ENCODE measurements around the gene NSUN6. TPM values are rescaled to one million over a fixed set of nuclear protein-coding genes. Genes with fewer than 3 reads are reported as not detected.

Gene NSUN6
- total RNA-seq, 1 experiment from 2014 or later = 13.3 TPM

DNA sequence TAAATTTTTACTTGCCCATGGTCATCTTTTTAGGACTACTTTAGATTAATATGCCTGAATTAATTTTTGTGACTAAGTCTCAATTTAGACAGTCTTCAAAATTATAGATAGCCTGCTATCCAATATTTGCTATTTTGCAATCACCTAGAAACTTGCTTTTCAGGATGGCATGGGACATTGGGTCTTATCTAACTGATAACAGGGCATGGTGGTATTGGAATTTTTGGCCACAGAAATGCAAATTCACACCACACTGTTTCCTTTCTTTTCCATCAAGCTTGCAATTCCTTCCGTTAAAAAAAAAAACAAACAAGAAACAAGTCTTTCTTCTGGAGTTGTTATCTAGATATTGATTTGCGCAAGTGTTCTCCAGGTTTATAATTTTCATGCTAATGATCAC lies 16.6 kb upstream of the NSUN6 start:
- H3K9me3 ChIP-seq (replicated peaks) = no peaks in the 10 kb centered on the region
- no peaks in the 10 kb centered on the region for H3K27me3 ChIP-seq
- H3K27ac ChIP-seq = no peak overlapping the region
- H3K36me3 ChIP-seq = peaks cover 18% of the 10 kb centered on the region
- peaks cover 12% of the 10 kb centered on the region for H3K4me1 ChIP-seq
- H3K4me3 ChIP-seq = no peak overlapping the region
- DNase-seq = no peak

DNA sequence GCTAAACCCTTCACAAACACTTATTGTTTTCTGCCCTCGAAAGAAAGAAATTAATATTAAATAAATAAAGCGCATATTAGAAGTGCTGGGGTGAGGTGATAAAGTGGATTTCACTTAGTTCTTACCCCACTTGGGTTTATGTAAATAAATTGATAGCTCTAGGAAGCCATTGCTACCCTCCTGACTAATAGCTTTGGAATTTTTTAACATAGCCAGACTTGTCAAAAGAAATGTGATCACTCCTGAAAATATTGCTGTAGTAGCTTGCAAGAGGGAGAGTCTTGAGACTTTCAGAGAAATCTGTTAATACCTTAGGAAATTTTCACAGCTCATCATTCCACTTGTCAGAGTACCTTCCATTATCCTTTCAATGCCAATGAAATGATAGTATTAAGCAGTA lies 15.4 kb upstream of the NSUN6 start:
- H3K4me3 ChIP-seq = no peak overlapping the region
- no peak overlapping the region for H3K27ac ChIP-seq
- peaks cover 8% of the 10 kb centered on the region for H3K36me3 ChIP-seq
- H3K9me3 ChIP-seq (replicated peaks) = no peaks in the 10 kb centered on the region
- DNase-seq = no peak
- H3K27me3 ChIP-seq = no peaks in the 10 kb centered on the region
- peaks cover 12% of the 10 kb centered on the region for H3K4me1 ChIP-seq

DNA sequence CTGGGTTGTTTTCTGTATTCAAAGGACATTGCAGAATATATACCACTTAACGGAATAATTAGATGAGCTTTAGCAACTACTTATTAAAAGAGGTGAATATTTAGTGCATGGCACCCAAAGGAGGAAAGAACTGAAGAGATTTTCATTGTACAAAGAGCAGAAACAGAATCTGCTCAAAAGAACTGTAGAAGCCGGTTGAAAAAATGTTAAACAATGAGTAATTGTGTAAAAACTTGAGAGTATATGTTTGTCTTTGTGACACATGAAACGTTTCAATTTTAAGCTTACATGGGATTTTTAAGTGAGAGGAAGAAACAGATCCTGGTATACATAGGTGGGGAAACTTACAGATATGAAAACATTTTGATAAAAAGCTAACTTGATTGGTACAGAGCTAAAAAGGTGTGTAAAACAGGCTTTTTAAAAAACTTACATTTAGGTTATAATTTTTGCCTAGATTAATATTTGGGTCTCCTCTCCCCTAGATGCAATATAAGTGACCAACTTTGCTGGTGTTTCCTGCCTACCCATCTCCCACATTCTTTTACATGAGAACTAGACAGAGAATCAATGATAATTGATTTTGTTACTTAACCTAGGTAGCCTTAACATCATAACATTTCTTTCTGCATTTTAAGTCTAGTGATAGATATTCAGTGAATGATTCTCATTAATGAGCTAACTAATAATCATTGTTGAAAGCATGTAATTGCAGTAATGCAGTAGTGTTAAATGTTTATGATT lies 14.6 kb upstream of the NSUN6 start:
- H3K4me3 ChIP-seq = no peak overlapping the region
- no peaks in the 10 kb centered on the region for H3K9me3 ChIP-seq (replicated peaks)
- DNase-seq = no peak
- H3K27me3 ChIP-seq = no peaks in the 10 kb centered on the region
- peaks cover 8% of the 10 kb centered on the region for H3K36me3 ChIP-seq
- no peak overlapping the region for H3K27ac ChIP-seq
- H3K4me1 ChIP-seq = peaks cover 12% of the 10 kb centered on the region

- peaks cover 12% of the 10 kb centered on the region for H3K4me1 ChIP-seq
- H3K4me3 ChIP-seq = no peak overlapping the region
- no peaks in the 10 kb centered on the region for H3K27me3 ChIP-seq
- H3K36me3 ChIP-seq = peaks cover 8% of the 10 kb centered on the region
- no peak overlapping the region for H3K27ac ChIP-seq
- no peak for DNase-seq
- H3K9me3 ChIP-seq (replicated peaks) = no peaks in the 10 kb centered on the region
Observed at GRCh38 chr10:18664841-18665478, 13.6 kb upstream of the NSUN6 start.

GRCh38 chr10:18660816-18661431 lies 9.5 kb upstream of the NSUN6 start:
- H3K4me1 ChIP-seq = no peaks in the 10 kb centered on the region
- no peaks in the 10 kb centered on the region for H3K9me3 ChIP-seq (replicated peaks)
- H3K27me3 ChIP-seq = no peaks in the 10 kb centered on the region
- no peak overlapping the region for H3K27ac ChIP-seq
- no peak for DNase-seq
- peak overlapping the region; percentile 98; the same call in 1 of the 2 replicates for H3K4me3 ChIP-seq
- H3K36me3 ChIP-seq = no peaks in the 10 kb centered on the region

DNA sequence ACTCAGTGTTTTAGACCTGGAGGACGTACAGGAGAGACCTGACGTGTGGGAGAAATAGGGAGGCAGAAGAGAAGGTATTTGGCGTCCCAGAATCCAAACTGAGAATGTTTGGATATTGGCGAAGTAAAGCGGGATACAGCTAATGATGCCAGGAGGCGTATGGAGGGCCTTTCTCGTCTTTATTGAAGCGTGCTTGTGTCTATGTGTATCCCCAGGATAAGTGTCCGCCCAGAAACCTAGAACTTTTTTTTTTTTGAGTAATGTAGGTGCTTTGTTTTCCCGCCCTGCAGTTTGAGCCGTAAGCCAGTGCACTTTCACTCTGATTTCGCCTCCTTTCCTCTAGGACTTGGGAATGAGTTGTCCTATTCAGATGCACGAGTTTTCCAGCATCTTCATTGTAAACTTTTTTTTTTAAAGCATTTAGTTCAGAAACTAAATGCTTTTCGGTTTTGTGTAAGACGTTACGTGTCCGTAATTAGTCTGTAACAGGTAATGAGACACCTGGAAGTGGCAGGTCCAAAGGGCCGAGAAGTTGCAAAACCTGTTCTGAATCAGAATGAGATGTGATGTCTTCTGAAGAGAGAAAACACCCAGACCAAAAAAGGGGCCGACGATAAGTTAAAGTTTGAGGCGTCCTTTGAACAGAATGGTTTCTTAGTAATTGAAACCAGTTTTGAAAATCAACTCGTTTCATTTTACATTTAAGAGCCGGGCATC lies 8.6 kb upstream of the NSUN6 start:
- Histone ChIP-seq H3K36me3 (no peaks in the 10 kb centered on the region), H3K27me3 (no peaks in the 10 kb centered on the region), H3K4me1 (no peaks in the 10 kb centered on the region), H3K4me3 (peak overlapping the region; percentile 98), H3K27ac (peak overlapping the region; percentile 95), H3K9me3 (replicated peaks) (no peaks in the 10 kb centered on the region)
- DNase-seq = peak in 1 of 2 experiments; percentile 3

DNA sequence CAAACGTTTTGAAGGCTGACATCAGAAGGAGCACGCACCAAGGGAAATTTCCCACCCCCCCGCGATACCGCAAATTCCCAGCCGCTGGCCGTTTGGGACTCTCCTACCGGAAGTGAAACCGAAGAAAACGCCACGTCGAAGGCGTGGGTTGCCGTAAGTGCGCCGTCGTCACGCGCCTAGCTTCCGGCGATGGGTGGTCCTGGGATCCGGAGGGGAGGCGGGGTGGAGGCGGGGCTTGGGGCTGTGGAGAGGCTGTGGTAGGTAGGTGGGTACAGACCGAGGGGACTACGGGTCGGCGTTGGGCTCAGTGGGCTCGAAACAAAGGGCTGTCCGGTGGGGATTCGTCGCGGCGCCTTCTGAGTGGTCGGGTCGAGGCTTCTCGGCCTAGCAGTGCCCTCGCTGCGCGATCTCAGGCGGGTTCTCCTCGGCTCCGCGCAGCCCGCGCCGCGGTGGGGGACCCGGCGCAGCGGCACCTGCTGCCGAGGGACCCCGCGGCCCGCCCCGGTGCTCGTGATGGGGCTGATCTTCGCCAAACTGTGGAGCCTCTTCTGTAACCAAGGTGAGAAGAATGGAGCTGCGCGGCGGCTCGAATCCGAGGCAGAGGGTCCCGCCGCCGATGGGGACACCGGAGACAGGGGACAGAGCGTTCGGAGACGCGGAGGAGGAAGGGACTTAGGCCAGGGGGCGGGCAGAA lies 7.9 kb upstream of the NSUN6 start, which contains the start of gene ARL5B:
TSS of gene ARL5B (plus strand) at position 307 of the 694 bp plus-strand sequence. CDS start at position 514, 207 bp downstream.
- no peaks in the 10 kb centered on the region for H3K9me3 ChIP-seq (replicated peaks)
- peak within 1 kb of the TSS; percentile 98 for H3K4me3 ChIP-seq
- no peaks in the 10 kb centered on the region for H3K4me1 ChIP-seq
- H3K27me3 ChIP-seq = no peaks in the 10 kb centered on the region
- no peaks in the 10 kb centered on the region for H3K36me3 ChIP-seq
- H3K27ac ChIP-seq = peak within 1 kb of the TSS; percentile 95
- DNase-seq = peak; percentile 96

GRCh38 chr10:18658271-18659124 lies 7.1 kb upstream of the NSUN6 start:
- peak; percentile 4 to 7 for DNase-seq
- Histone ChIP-seq H3K27ac (peak overlapping the region; percentile 95), H3K36me3 (no peaks in the 10 kb centered on the region), H3K9me3 (replicated peaks) (no peaks in the 10 kb centered on the region), H3K27me3 (no peaks in the 10 kb centered on the region), H3K4me1 (no peaks in the 10 kb centered on the region), H3K4me3 (peak overlapping the region; percentile 98)

DNA sequence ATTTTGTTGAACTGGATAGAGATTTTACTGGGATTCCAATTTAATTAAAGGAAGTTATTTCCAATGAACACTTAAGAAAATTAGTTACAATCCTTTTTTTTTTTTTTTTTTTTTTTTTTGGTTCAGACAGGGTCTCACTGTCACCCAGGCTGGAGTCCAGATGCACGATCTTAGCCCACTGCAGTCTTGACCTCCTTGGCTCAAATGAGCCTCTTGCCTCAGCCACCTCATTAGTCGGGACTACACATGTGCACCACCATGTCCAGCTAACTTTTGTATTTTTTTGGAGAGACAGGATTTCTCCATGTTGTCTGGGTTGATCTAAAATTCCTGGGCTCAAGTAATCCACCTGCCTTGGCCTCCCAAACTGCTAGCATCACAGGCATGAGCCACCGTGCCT lies 5.3 kb upstream of the NSUN6 start:
- Histone ChIP-seq H3K4me1 (no peaks in the 10 kb centered on the region), H3K36me3 (no peaks in the 10 kb centered on the region), H3K9me3 (replicated peaks) (no peaks in the 10 kb centered on the region), H3K27me3 (no peaks in the 10 kb centered on the region), H3K27ac (no peak overlapping the region), H3K4me3 (no peak overlapping the region)
- no peak for DNase-seq

- no peak overlapping the region for H3K27ac ChIP-seq
- no peaks in the 10 kb centered on the region for H3K9me3 ChIP-seq (replicated peaks)
- no peaks in the 10 kb centered on the region for H3K4me1 ChIP-seq
- H3K4me3 ChIP-seq = no peak overlapping the region
- H3K27me3 ChIP-seq = no peaks in the 10 kb centered on the region
- peaks cover 3% of the 10 kb centered on the region for H3K36me3 ChIP-seq
- DNase-seq = no peak
Observed at GRCh38 chr10:18653112-18653511, 1.7 kb upstream of the NSUN6 start.

DNA sequence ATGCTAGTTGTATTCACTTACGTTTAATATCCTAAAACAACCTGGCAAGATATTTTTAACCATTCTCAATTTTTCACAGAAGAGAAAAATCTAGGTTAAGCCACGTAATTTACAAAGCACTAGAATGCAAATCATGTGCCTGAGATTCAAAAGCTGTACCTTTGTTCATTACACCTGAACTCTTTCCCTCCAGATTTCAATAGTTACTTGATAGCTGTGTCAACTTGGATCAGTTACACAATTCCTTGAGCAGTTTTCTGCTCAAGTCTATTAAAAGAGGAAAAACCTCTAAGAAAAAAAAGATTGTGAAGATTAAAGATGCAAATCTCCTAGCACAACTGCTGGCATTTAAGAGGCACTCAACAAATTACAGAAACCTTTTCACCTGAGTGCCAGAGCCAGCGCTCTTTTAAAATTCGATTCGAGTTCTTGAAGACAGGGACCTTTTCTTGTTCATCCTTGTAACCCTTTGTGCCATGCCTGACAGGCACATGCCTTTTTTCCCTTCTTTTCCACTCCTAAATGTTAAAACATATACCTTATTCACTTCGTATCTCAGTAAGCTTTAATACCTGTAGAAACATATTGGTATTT lies 886 bp downstream of the NSUN6 start:
- Histone ChIP-seq H3K9me3 (replicated peaks) (no peaks in the 10 kb centered on the region), H3K36me3 (peaks cover 4% of the 10 kb centered on the region), H3K27ac (peak overlapping the region; percentile 50), H3K4me1 (no peaks in the 10 kb centered on the region), H3K27me3 (no peaks in the 10 kb centered on the region), H3K4me3 (peak overlapping the region; percentile 82)
- peak in 1 of 2 experiments; percentile 7 for DNase-seq

- Histone ChIP-seq H3K9me3 (replicated peaks) (no peaks in the 10 kb centered on the region), H3K27ac (no peak overlapping the region), H3K27me3 (no peaks in the 10 kb centered on the region), H3K4me3 (peak overlapping the region; percentile 82), H3K4me1 (no peaks in the 10 kb centered on the region), H3K36me3 (peaks cover 4% of the 10 kb centered on the region)
- DNase-seq = no peak
Observed at GRCh38 chr10:18649364-18649959, 1.9 kb downstream of the NSUN6 start.

- peaks cover 4% of the 10 kb centered on the region for H3K36me3 ChIP-seq
- no peaks in the 10 kb centered on the region for H3K9me3 ChIP-seq (replicated peaks)
- no peak for DNase-seq
- no peaks in the 10 kb centered on the region for H3K4me1 ChIP-seq
- no peak overlapping the region for H3K27ac ChIP-seq
- no peaks in the 10 kb centered on the region for H3K27me3 ChIP-seq
- H3K4me3 ChIP-seq = no peak overlapping the region
Observed at GRCh38 chr10:18647945-18648344, 3.4 kb downstream of the NSUN6 start.

All from SJCRH30 (cell line).